Liver (tissue), 9 donors: ENCODE results near the gene RARA. TPM values are rescaled to one million over a fixed set of nuclear protein-coding genes. Genes with fewer than 3 reads are reported as not detected.

Source experiments
- DNase-seq: peaks from one replicate; pipeline ENCODE4 v3.0.0-alpha.2; 2017; ENCODE audit warnings: low spot score
- H3K27ac ChIP-seq, 2 donors: one replicate each; pipeline ENCODE4 v1.7.0; 2013; ENCODE audit warnings: inconsistent platforms in 2 of 2, low read length in 2 of 2, control low read depth in 1 of 2, low read depth in 1 of 2, mild to moderate bottlenecking in 1 of 2
- H3K27me3 ChIP-seq, 4 donors: one replicate each; pipeline versions ENCODE4 v1.6.1 to v1.7.0; 2013; ENCODE audit warnings: low read length in 3 of 4, inconsistent platforms in 1 of 4, mild to moderate bottlenecking in 1 of 4, moderate library complexity in 1 of 4; ENCODE audit not compliant: control insufficient read depth in 4 of 4, insufficient read depth in 4 of 4
- H3K36me3 ChIP-seq, 4 donors: one replicate each; pipeline versions ENCODE4 v1.6.1 to v1.7.0; 2013; ENCODE audit warnings: low read length in 3 of 4, mild to moderate bottlenecking in 3 of 4, low read depth in 1 of 4, moderate library complexity in 1 of 4; ENCODE audit not compliant: control insufficient read depth in 4 of 4, insufficient read depth in 3 of 4
- H3K4me1 ChIP-seq, 4 donors: one replicate each; pipeline versions ENCODE4 v1.6.1 to v1.7.0; 2013; ENCODE audit warnings: low read length in 3 of 4, mild to moderate bottlenecking in 3 of 4, moderate library complexity in 1 of 4; ENCODE audit not compliant: control insufficient read depth in 4 of 4, insufficient read depth in 4 of 4
- H3K4me3 ChIP-seq, 3 donors: one replicate each; pipeline versions ENCODE4 v1.6.1 to v1.7.0; 2013; ENCODE audit warnings: low read length in 3 of 3, control low read depth in 1 of 3, low read depth in 1 of 3, mild to moderate bottlenecking in 1 of 3
- H3K9ac ChIP-seq, 2 donors: one replicate each; pipeline ENCODE4 v1.7.0; 2013; ENCODE audit warnings: low read length in 2 of 2, mild to moderate bottlenecking in 2 of 2, moderate library complexity in 2 of 2, control low read depth in 1 of 2, low read depth in 1 of 2
- H3K9me3 ChIP-seq, 4 donors: one replicate each; pipeline versions ENCODE4 v1.6.1 to v1.7.0; 2013; ENCODE audit warnings: low read length in 3 of 4; ENCODE audit not compliant: control insufficient read depth in 4 of 4
- ATF3 ChIP-seq: IDR thresholded peaks from 2 replicates; pipeline ENCODE4 v1.6.1; 2016; ENCODE audit warnings: antibody characterized with exemption
- CTCF ChIP-seq: fragments of 150-350 bp; IDR thresholded peaks from 2 replicates; pipeline ENCODE4 v1.5.1; 2017; ENCODE audit warnings: improper control_type of control experiment, low read depth, low read length; ENCODE audit not compliant: missing input control
- EGR1 ChIP-seq, 2 donors: IDR thresholded peaks; 2 replicates each; pipeline ENCODE4 v1.6.1; 2016 to 2018; ENCODE audit warnings: antibody characterized with exemption in 2 of 2, low read depth in 2 of 2
- FOXA1 ChIP-seq: IDR thresholded peaks from 2 replicates; pipeline ENCODE4 v1.6.1; 2016; ENCODE audit warnings: antibody characterized with exemption
- GABPA ChIP-seq, 2 donors: IDR thresholded peaks in 1 of 2; conservative IDR thresholded peaks in 1 of 2; 2 replicates each; pipeline ENCODE4 v1.6.1; 2016; ENCODE audit warnings: antibody characterized with exemption in 2 of 2, mild to moderate bottlenecking in 1 of 2, moderate library complexity in 1 of 2
- HNF4A ChIP-seq, 2 donors: conservative IDR thresholded peaks; 2 replicates each; pipeline ENCODE4 v1.6.1; 2016; ENCODE audit warnings: antibody characterized with exemption in 2 of 2, mild to moderate bottlenecking in 2 of 2
- HNF4G ChIP-seq: IDR thresholded peaks from 2 replicates; pipeline ENCODE4 v1.6.1; 2016; ENCODE audit warnings: antibody characterized with exemption
- JUND ChIP-seq, 2 donors: IDR thresholded peaks; 2 replicates each; pipeline ENCODE4 v1.6.1; 2016; ENCODE audit warnings: antibody characterized with exemption in 2 of 2
- MAX ChIP-seq: IDR thresholded peaks from 2 replicates; pipeline ENCODE4 v1.6.1; 2016; ENCODE audit warnings: antibody characterized with exemption
- NR2F2 ChIP-seq: IDR thresholded peaks from 2 replicates; pipeline ENCODE4 v1.6.1; 2016; ENCODE audit warnings: antibody characterized with exemption
- RAD21 ChIP-seq, 2 donors: IDR thresholded peaks; 2 replicates each; pipeline ENCODE4 v1.6.1; 2016; ENCODE audit warnings: antibody characterized with exemption in 2 of 2, mild to moderate bottlenecking in 2 of 2
- REST ChIP-seq: IDR thresholded peaks from 2 replicates; pipeline ENCODE4 v1.6.1; 2016; ENCODE audit warnings: antibody characterized with exemption, mild to moderate bottlenecking
- RXRA ChIP-seq, 2 donors: IDR thresholded peaks; 2 replicates each; pipeline ENCODE4 v1.6.1; 2017 to 2018; ENCODE audit warnings: antibody characterized with exemption in 2 of 2, mild to moderate bottlenecking in 1 of 2
- SP1 ChIP-seq: IDR thresholded peaks from 2 replicates; pipeline ENCODE4 v1.6.1; 2018; ENCODE audit warnings: antibody characterized with exemption, mild to moderate bottlenecking
- YY1 ChIP-seq: IDR thresholded peaks from 2 replicates; pipeline ENCODE4 v1.6.1; 2016; ENCODE audit warnings: antibody characterized with exemption, mild to moderate bottlenecking
- WGBS: extraction: QIAGEN DNeasy Blood & Tissue Kit; methylation state at CpG from one replicate; pipeline ENCODE4 v1.1.7; 2013; 5-methylcytosine and 5-hydroxymethylcytosine counted together
- polyA plus RNA-seq, 2 donors: library from polyadenylated mRNA; stranded (reverse) in 1 of 2; unstranded in 1 of 2; fragments of 200-250 nt in 1 of 2; fragments of >200 nt in 1 of 2; fragmentation: Nextera tagmentation in 1 of 2; extraction: Ambion mirVana in 1 of 2; gene quantifications; one replicate each; pipeline versions ENCODE4 v1.2.1 to v1.2.3, GENCODE V29; 2013 to 2015
- total RNA-seq, 2 donors: library from RNA; depleted of rRNA; stranded (reverse); fragments of >200 nt; gene quantifications; one replicate each; pipeline ENCODE4 v1.2.3, GENCODE V29; 2014
- donor health status: healthy.
- donor health status: healthy.
- donor health status: healthy.
- donor health status: healthy.
- donor health status: healthy.

RARA gene
- total and polyA plus RNA-seq, 4 donors: 6.6 to 26.2 (median 10.8) TPM

- TF ChIP-seq YY1: no peak
These were observed 17.2 kb downstream of the RARA start (continued) for GRCh38 chr17:40326014-40326831.

- 9% methylated on average over 1 of the region's 1 CpG for WGBS
- Histone ChIP-seq H3K9ac (peak overlapping the region in 1 of 2 donors; percentile 18), H3K27ac (peak overlapping the region; percentile 75 to 84), H3K27me3 (no peaks in the 10 kb centered on the region), H3K4me3 (peak overlapping the region in 1 of 3 donors; percentile 9), H3K36me3 (no peaks in the 10 kb centered on the region), H3K4me1 (peaks cover 39 to 98% (median 89%) of the 10 kb centered on the region in 4 donors), H3K9me3 (no peaks in the 10 kb centered on the region)
- no peak for DNase-seq
- TF ChIP-seq CTCF (no peak), RAD21 (IDR thresholded peaks at IDR 0.05) (no peak), HNF4A (conservative IDR thresholded peaks at IDR 0.05) (peak; percentile 50 to 57), YY1 (no peak), REST (no peak), NR2F2 (peak; percentile 92), RXRA (IDR thresholded peaks at IDR 0.05) (peak in 1 of 2 donors; percentile 30), HNF4G (peak; percentile 7), GABPA (IDR thresholded peaks at IDR 0.05 in 1 of 2, conservative IDR thresholded peaks at IDR 0.05 in 1 of 2) (no peak), JUND (IDR thresholded peaks at IDR 0.05) (no peak), ATF3 (no peak), EGR1 (IDR thresholded peaks at IDR 0.05; ENCODE audit: low read depth in 2 of 2) (no peak), SP1 (peak; percentile 52)
These were observed 17.8 kb downstream of the RARA start for GRCh38 chr17:40326832-40327199.

GRCh38 chr17:40327244-40327729, 18.3 kb downstream of the RARA start:
- TF ChIP-seq CTCF (no peak), MAX (no peak), FOXA1 (no peak)
- Histone ChIP-seq H3K27me3 (no peaks in the 10 kb centered on the region), H3K27ac (peak overlapping the region; percentile 75 to 84), H3K4me1 (peaks cover 38 to 98% (median 86%) of the 10 kb centered on the region in 4 donors), H3K36me3 (no peaks in the 10 kb centered on the region), H3K9ac (peak overlapping the region in 1 of 2 donors; percentile 18), H3K9me3 (no peaks in the 10 kb centered on the region), H3K4me3 (peak overlapping the region in 2 of 3 donors; percentile 9 to 16)
- 58% methylated on average over 4 of the region's 4 CpGs for WGBS
- DNase-seq: no peak
